ENCODE measurements around the gene SPEN. TPM values are rescaled to one million over a fixed set of nuclear protein-coding genes. Genes with fewer than 3 reads are reported as not detected.

The SPEN gene
- total and polyA plus RNA-seq, 9 of the 15 experiments (the other 6 are each of a cell fraction or from before 2014, with no cell fraction given): 5.7 to 87.5 (median 27.2) TPM

DNA sequence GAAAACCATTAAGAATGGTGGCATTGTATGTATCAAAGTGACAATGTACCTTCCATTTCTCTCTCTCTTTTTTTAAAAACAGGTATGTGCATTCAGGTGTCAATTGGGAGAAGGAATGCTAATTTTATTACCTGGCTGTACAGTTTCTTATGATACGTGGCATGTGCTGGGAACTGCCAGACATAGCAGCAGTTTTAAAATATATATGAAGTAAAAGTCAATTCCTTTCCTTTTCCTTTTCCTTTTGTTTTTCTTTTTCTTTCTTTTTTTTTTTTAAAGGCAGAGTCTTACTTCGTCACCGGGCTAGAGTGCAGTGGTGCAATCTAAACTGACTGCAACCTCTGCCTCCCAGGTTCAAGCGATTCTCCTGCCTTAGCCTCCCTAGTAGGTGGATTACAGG is 37.0 kb downstream of the SPEN start:
- peaks cover 8% of the 10 kb centered on the region; the same call in 1 of the 2 replicates for H4K20me1 ChIP-seq (replicated peaks; ENCODE audit: control insufficient read depth, insufficient read depth, low read length)
- TF ChIP-seq FOXJ2 (tag; IDR thresholded peaks at IDR 0.05): no peak
- TF ChIP-seq, protein P1, sequence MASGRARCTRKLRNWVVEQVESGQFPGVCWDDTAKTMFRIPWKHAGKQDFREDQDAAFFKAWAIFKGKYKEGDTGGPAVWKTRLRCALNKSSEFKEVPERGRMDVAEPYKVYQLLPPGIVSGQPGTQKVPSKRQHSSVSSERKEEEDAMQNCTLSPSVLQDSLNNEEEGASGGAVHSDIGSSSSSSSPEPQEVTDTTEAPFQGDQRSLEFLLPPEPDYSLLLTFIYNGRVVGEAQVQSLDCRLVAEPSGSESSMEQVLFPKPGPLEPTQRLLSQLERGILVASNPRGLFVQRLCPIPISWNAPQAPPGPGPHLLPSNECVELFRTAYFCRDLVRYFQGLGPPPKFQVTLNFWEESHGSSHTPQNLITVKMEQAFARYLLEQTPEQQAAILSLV (tag; IDR thresholded peaks at IDR 0.05): 0 out of 2 replicates have a peak, but pooled peaks have one; percentile 17
- TF ChIP-seq ESRRA (IDR thresholded peaks at IDR 0.05; ENCODE audit: borderline replicate concordance, low read depth): no peak
- no peak for TF ChIP-seq KDM2B (CRISPR knock-in tag; IDR thresholded peaks at IDR 0.05)
- TF ChIP-seq ZFPM2 (CRISPR knock-in tag; IDR thresholded peaks at IDR 0.05): no peak
- no peak overlapping the region for H3K9ac ChIP-seq (ENCODE audit: insufficient read depth in 1 of 2, low read depth in 2 of 2, low read length in 2 of 2)
- ATAC-seq: no peak
- no peak for FAIRE-seq
- 72% methylated on average over 4 of the region's 4 CpGs for WGBS (ENCODE audit: insufficient coverage, low coverage, missing lambda C conversion rate)
- no peak overlapping the region for H3K4me2 ChIP-seq (ENCODE audit: insufficient read depth, low read length)
- no peaks in the 10 kb centered on the region for H3K9me1 ChIP-seq (ENCODE audit: control insufficient read depth, insufficient read depth, low read length)
- ChIA-PET POLR2A (interaction anchor here (3.8 kb wide), 1 partner anchor 21 kb away, joined by 16 read pairs; no protein-coding TSS in a partner anchor), CTCF (ENCODE audit: low intra/inter-chr PET ratio) (no interaction called here)
- in situ Hi-C loops (cut with MboI): no loop called here
- intact Hi-C loops (cut with micrococcal nuclease): no loop called here
- peaks cover 14 to 23% of the 10 kb centered on the region in 2 experiments; a peak in 4 of 5 replicates for H3K4me1 ChIP-seq (replicated peaks in 1 of 2; ENCODE audit: control insufficient read depth in 2 of 2, insufficient read depth in 2 of 2, low read length in 2 of 2)
- peaks cover 43% of the 10 kb centered on the region for H3K36me3 ChIP-seq (ENCODE audit: control insufficient read depth, insufficient read depth, low read length)
- no peak overlapping the region for H3K4me3 ChIP-seq
- no TSS peak for BruUV-seq (replicated peaks)
- no peaks in the 10 kb centered on the region for H3K9me3 ChIP-seq (replicated peaks; ENCODE audit: control insufficient read depth, insufficient read depth, low read depth, low read length)
- H3K27ac ChIP-seq (ENCODE audit: extremely low read depth, low read depth, low read length): peak overlapping the region; percentile 14; the same call in 1 of the 3 replicates
- H2AFZ ChIP-seq (ENCODE audit: low read depth, low read length): no peak overlapping the region
- no peak for DNase-seq (ENCODE audit: extremely low read depth in 1 of 4, low spot score in 3 of 4)
- H3K79me2 ChIP-seq (ENCODE audit: control insufficient read depth, insufficient read depth, low read length): peaks cover 100% of the 10 kb centered on the region
- H3K27me3 ChIP-seq (ENCODE audit: control insufficient read depth in 2 of 2, insufficient read depth in 2 of 2, low read length in 2 of 2): no peaks in the 10 kb centered on the region

Measured in K562 (cell line).